HepG2 (cell line): Measurements from ENCODE around the gene ENTPD1. TPM values are rescaled to one million over a fixed set of nuclear protein-coding genes. Genes with fewer than 3 reads are reported as not detected.

Experiments used
- GATAD2A ChIP-seq: IDR thresholded peaks from 2 replicates; pipeline ENCODE4 v1.6.1; 2016
- MBD4 ChIP-seq: IDR thresholded peaks from 2 replicates; pipeline ENCODE4 v1.6.1; 2012; ENCODE audit warnings: low read length, inconsistent platforms, borderline replicate concordance
- MED1 ChIP-seq: sonication (generic); formaldehyde crosslinking; IDR thresholded peaks from 2 replicates; pipeline ENCODE4 v1.4.0; 2020; ENCODE audit warnings: missing genetic modification reagents
- NCOR1 ChIP-seq: fragments of 200-600 bp; sonication (generic); IDR thresholded peaks from 2 replicates; pipeline ENCODE4 v1.7.0; 2017; ENCODE audit warnings: antibody characterized with exemption, low read length, borderline replicate concordance
- PHF21A ChIP-seq: sonication (generic); formaldehyde crosslinking; IDR thresholded peaks from 2 replicates; pipeline ENCODE4 v1.5.0; 2020; ENCODE audit warnings: mild to moderate bottlenecking, missing genetic modification reagents
- SAP130 ChIP-seq: IDR thresholded peaks from 2 replicates; pipeline ENCODE4 v1.6.1; 2016; ENCODE audit warnings: low read depth
- SNRNP70 ChIP-seq: fragments of 200-400 bp; formaldehyde crosslinking; IDR thresholded peaks from 2 replicates; pipeline ENCODE4 v1.6.1; 2017; ENCODE audit warnings: mild to moderate bottlenecking, low read depth, low read length, moderate library complexity
- SOX5 ChIP-seq: IDR thresholded peaks from 2 replicates; pipeline ENCODE4 v1.6.1; 2016; ENCODE audit warnings: borderline replicate concordance
- TCF7 ChIP-seq: sonication (generic); IDR thresholded peaks from 2 replicates; pipeline ENCODE4 v1.6.1; 2016; ENCODE audit warnings: antibody characterized with exemption, low read depth
- TEAD3 ChIP-seq: optimal IDR thresholded peaks from 2 replicates; pipeline ENCODE3; 2016; ENCODE audit warnings: borderline replicate concordance
- THAP11 ChIP-seq: IDR thresholded peaks from 2 replicates; pipeline ENCODE4 v1.6.1; 2016; ENCODE audit warnings: missing biosample characterization, missing genetic modification reagents
- ZNF207 ChIP-seq: fragments of 450-650 bp; IDR thresholded peaks from 2 replicates; pipeline ENCODE4 v1.6.1; 2016; ENCODE audit warnings: antibody characterized with exemption, borderline replicate concordance
- ZNF331 ChIP-seq: sonication (generic); formaldehyde crosslinking; IDR thresholded peaks from 2 replicates; pipeline ENCODE4 v1.4.0; 2020; ENCODE audit warnings: missing genetic modification reagents
- ZNF484 ChIP-seq: sonication (generic); formaldehyde crosslinking; IDR thresholded peaks from 2 replicates; pipeline ENCODE4 v1.5.1; 2020; ENCODE audit warnings: mild to moderate bottlenecking, low read depth, missing genetic modification reagents, borderline replicate concordance
- ZNF644 ChIP-seq: IDR thresholded peaks from 2 replicates; pipeline ENCODE4 v1.6.1; 2016; ENCODE audit warnings: low read depth
- ZNF792 ChIP-seq: IDR thresholded peaks from 2 replicates; pipeline ENCODE4 v1.6.1; 2016
- ZNF883 ChIP-seq: sonication (generic); formaldehyde crosslinking; IDR thresholded peaks from 2 replicates; pipeline ENCODE4 v1.5.1; 2020; ENCODE audit warnings: mild to moderate bottlenecking, missing genetic modification reagents; ENCODE audit errors: not compliant biosample characterization
- polyA plus RNA-seq, 8 experiments: library from polyadenylated mRNA; depleted of rRNA in 3 of 8; stranded (reverse) in 7 of 8; unstranded in 1 of 8; fragments of >200 nt; fragmentation: Illumina TruSeq in 4 of 8; extraction: Trizol in 4 of 8; gene quantifications; 2 replicates each; pipeline versions ENCODE4 v1.2.1 to v1.2.3, GENCODE V29; 2011 to 2016; ENCODE audit warnings: low read depth in 4 of 8, missing spikeins in 1 of 8, mixed read lengths in 1 of 8; ENCODE audit not compliant: insufficient read depth in 1 of 8
- total RNA-seq, 5 experiments: library from RNA; depleted of rRNA; stranded (reverse); fragments of >200 nt; fragmentation: Illumina TruSeq; extraction: Trizol; gene quantifications; 2 replicates each; pipeline ENCODE4 v1.2.3, GENCODE V29; 2016; ENCODE audit warnings: low read depth in 1 of 5
- TF ChIP-seq, protein P1 (sequence below): sonication (generic); formaldehyde crosslinking; IDR thresholded peaks from 2 replicates; pipeline ENCODE4 v1.5.0; 2020; ENCODE audit warnings: missing genetic modification reagents
- TF ChIP-seq, protein P2 (sequence below): IDR thresholded peaks from 2 replicates; pipeline ENCODE4 v1.6.1; 2018; ENCODE audit warnings: missing genetic modification reagents, mild to moderate bottlenecking, missing compliant biosample characterization
- TF ChIP-seq, protein P3 (sequence below): IDR thresholded peaks from 2 replicates; pipeline ENCODE4 v1.6.1; 2012; ENCODE audit warnings: inconsistent platforms
- TF ChIP-seq, protein P4 (sequence below): sonication (generic); formaldehyde crosslinking; conservative IDR thresholded peaks from 2 replicates; pipeline ENCODE4 v1.4.0; 2020; ENCODE audit warnings: mild to moderate bottlenecking, missing genetic modification reagents, moderate library complexity

Gene ENTPD1
- total and polyA plus RNA-seq, 2 of the 13 experiments (the other 11 are each of a cell fraction or from before 2014, with no cell fraction given) = 0.07 TPM

DNA sequence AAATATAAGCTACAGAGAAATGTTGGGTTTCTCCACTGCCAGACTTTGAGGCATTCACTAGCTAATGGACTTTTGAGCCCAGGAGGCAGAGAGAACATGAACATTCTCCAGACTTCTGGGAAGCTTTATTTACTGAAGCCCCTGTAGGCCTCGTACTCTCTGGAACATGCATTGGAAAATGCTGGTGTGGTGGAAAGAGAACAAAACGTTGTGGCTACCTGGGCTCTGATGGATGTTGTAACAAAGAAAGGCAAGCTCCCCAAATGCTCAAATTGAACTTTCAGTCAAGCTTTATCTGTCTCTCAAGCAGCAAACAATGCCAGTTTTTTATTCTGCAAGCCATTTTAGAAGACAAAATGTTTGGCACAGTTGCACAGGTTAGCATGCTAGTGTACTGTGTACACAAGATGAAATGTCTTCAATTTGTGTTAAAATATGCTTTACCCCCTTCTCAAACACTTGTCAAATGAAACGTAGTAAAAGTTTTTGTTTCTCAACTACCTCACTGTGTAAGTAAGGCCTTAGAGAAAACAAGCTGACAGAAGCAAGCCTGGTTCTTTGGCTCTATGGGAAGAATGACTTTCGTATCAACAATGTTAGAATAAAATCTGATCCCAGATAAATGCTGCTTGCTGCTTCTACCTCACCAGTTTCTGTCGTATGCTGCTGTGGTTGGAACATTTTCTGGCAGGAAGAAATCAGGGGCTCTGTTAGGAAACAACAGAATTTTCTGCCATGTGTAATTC, 80.8 kb downstream of the ENTPD1 start (continued):
- TF ChIP-seq ZNF883 (CRISPR knock-in tag) = no peak
- peak; percentile 14; the same call in 1 of the 2 replicates for TF ChIP-seq TCF7
- peak; percentile 41; the same call in 1 of the 2 replicates for TF ChIP-seq SAP130 (CRISPR knock-in tag)
- no peak for TF ChIP-seq ZNF207
- TF ChIP-seq, protein P1, sequence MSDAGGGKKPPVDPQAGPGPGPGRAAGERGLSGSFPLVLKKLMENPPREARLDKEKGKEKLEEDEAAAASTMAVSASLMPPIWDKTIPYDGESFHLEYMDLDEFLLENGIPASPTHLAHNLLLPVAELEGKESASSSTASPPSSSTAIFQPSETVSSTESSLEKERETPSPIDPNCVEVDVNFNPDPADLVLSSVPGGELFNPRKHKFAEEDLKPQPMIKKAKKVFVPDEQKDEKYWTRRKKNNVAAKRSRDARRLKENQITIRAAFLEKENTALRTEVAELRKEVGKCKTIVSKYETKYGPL = no peak
- TF ChIP-seq ZNF331 (CRISPR knock-in tag) = peak; percentile 72
- TF ChIP-seq MED1 (CRISPR knock-in tag) = peak; percentile 57
- TF ChIP-seq, protein P2, sequence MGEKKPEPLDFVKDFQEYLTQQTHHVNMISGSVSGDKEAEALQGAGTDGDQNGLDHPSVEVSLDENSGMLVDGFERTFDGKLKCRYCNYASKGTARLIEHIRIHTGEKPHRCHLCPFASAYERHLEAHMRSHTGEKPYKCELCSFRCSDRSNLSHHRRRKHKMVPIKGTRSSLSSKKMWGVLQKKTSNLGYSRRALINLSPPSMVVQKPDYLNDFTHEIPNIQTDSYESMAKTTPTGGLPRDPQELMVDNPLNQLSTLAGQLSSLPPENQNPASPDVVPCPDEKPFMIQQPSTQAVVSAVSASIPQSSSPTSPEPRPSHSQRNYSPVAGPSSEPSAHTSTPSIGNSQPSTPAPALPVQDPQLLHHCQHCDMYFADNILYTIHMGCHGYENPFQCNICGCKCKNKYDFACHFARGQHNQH = peak; percentile 53; the same call in 1 of the 2 replicates
- no peak for TF ChIP-seq ZNF484 (CRISPR knock-in tag)
- TF ChIP-seq GATAD2A (CRISPR knock-in tag) = peak; percentile 78
- TF ChIP-seq MBD4 = peak; percentile 43; the same call in 1 of the 2 replicates
- peak; percentile 72 for TF ChIP-seq TEAD3 (CRISPR knock-in tag)
- no peak for TF ChIP-seq SNRNP70
- TF ChIP-seq, protein P3, sequence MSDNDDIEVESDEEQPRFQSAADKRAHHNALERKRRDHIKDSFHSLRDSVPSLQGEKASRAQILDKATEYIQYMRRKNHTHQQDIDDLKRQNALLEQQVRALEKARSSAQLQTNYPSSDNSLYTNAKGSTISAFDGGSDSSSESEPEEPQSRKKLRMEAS = peak; percentile 82
- peak; percentile 74 for TF ChIP-seq SOX5 (CRISPR knock-in tag)
- TF ChIP-seq PHF21A (CRISPR knock-in tag) = 0 out of 2 replicates have a peak, but pooled peaks have one; percentile 23
- TF ChIP-seq NCOR1 = peak; percentile 32; the same call in 1 of the 2 replicates
- 0 out of 2 replicates have a peak, but pooled peaks have one; percentile 42 for TF ChIP-seq ZNF792 (CRISPR knock-in tag)
- TF ChIP-seq THAP11 = peak; percentile 55
- TF ChIP-seq, protein P4, sequence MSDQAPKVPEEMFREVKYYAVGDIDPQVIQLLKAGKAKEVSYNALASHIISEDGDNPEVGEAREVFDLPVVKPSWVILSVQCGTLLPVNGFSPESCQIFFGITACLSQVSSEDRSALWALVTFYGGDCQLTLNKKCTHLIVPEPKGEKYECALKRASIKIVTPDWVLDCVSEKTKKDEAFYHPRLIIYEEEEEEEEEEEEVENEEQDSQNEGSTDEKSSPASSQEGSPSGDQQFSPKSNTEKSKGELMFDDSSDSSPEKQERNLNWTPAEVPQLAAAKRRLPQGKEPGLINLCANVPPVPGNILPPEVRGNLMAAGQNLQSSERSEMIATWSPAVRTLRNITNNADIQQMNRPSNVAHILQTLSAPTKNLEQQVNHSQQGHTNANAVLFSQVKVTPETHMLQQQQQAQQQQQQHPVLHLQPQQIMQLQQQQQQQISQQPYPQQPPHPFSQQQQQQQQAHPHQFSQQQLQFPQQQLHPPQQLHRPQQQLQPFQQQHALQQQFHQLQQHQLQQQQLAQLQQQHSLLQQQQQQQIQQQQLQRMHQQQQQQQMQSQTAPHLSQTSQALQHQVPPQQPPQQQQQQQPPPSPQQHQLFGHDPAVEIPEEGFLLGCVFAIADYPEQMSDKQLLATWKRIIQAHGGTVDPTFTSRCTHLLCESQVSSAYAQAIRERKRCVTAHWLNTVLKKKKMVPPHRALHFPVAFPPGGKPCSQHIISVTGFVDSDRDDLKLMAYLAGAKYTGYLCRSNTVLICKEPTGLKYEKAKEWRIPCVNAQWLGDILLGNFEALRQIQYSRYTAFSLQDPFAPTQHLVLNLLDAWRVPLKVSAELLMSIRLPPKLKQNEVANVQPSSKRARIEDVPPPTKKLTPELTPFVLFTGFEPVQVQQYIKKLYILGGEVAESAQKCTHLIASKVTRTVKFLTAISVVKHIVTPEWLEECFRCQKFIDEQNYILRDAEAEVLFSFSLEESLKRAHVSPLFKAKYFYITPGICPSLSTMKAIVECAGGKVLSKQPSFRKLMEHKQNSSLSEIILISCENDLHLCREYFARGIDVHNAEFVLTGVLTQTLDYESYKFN (CRISPR knock-in tag) = peak; percentile 94
- TF ChIP-seq ZNF644 (CRISPR knock-in tag) = peak; percentile 87
